Skeletal muscle satellite cell (primary cell): ENCODE results near the gene TRABD.

Experiments used
- H3K27me3 ChIP-seq: 2 replicates; pipeline ENCODE4 v1.7.0; 2013; ENCODE audit warnings: low read length; ENCODE audit not compliant: control insufficient read depth, insufficient read depth
- H3K36me3 ChIP-seq: 2 replicates; pipeline ENCODE4 v1.7.0; 2013; ENCODE audit warnings: mild to moderate bottlenecking, control low read depth, low read length; ENCODE audit not compliant: insufficient read depth
- H3K4me1 ChIP-seq: 2 replicates; pipeline ENCODE4 v1.7.0; 2013; ENCODE audit warnings: low read length; ENCODE audit not compliant: control insufficient read depth, insufficient read depth
- H3K4me2 ChIP-seq: 2 replicates; pipeline ENCODE4 v1.7.0; 2013; ENCODE audit warnings: mild to moderate bottlenecking, low read length
- H3K4me3 ChIP-seq: 2 replicates; pipeline ENCODE4 v1.7.0; 2013; ENCODE audit warnings: low read length
- H3K9ac ChIP-seq: 2 replicates; pipeline ENCODE4 v1.7.0; 2013; ENCODE audit warnings: mild to moderate bottlenecking, low read depth, low read length, moderate library complexity
- H3K9me3 ChIP-seq: replicated peaks from 2 replicates; pipeline ENCODE4 v1.7.0; 2013; ENCODE audit warnings: mild to moderate bottlenecking, control low read depth, low read length

Gene TRABD

GRCh38 chr22:50170453-50171318 lies 15.0 kb upstream of the TRABD start, which contains the start of gene PANX2:
PANX2 (plus strand) TSS chr22:50170731; CDS start chr22:50170731, 0 bp downstream.
- no peaks in the 10 kb centered on the region for H3K4me1 ChIP-seq
- H3K4me3 ChIP-seq: peak within 1 kb of the TSS; percentile 62
- peaks cover 25% of the 10 kb centered on the region for H3K27me3 ChIP-seq
- H3K9ac ChIP-seq: no peak within 1 kb of the TSS
- H3K36me3 ChIP-seq: no peaks in the 10 kb centered on the region
- peak within 1 kb of the TSS; percentile 75 for H3K4me2 ChIP-seq
- no peaks in the 10 kb centered on the region for H3K9me3 ChIP-seq

GRCh38 chr22:50171319-50171964 lies 14.3 kb upstream of the TRABD start:
- H3K4me3 ChIP-seq: no peak overlapping the region

GRCh38 chr22:50171965-50172421 lies 13.7 kb upstream of the TRABD start:
- H3K27me3 ChIP-seq: peaks cover 25% of the 10 kb centered on the region
- H3K9ac ChIP-seq: no peak overlapping the region
- no peak overlapping the region for H3K4me2 ChIP-seq
- H3K36me3 ChIP-seq: no peaks in the 10 kb centered on the region
- no peak overlapping the region for H3K4me3 ChIP-seq
- H3K9me3 ChIP-seq: no peaks in the 10 kb centered on the region
- no peaks in the 10 kb centered on the region for H3K4me1 ChIP-seq

More at GRCh38 chr22:50171319-50171964, 14.3 kb upstream of the TRABD start:
- H3K4me2 ChIP-seq: peak overlapping the region; percentile 75
- H3K9ac ChIP-seq: no peak overlapping the region
- no peaks in the 10 kb centered on the region for H3K36me3 ChIP-seq
- H3K27me3 ChIP-seq: peaks cover 25% of the 10 kb centered on the region
- H3K4me1 ChIP-seq: no peaks in the 10 kb centered on the region
- no peaks in the 10 kb centered on the region for H3K9me3 ChIP-seq

DNA sequence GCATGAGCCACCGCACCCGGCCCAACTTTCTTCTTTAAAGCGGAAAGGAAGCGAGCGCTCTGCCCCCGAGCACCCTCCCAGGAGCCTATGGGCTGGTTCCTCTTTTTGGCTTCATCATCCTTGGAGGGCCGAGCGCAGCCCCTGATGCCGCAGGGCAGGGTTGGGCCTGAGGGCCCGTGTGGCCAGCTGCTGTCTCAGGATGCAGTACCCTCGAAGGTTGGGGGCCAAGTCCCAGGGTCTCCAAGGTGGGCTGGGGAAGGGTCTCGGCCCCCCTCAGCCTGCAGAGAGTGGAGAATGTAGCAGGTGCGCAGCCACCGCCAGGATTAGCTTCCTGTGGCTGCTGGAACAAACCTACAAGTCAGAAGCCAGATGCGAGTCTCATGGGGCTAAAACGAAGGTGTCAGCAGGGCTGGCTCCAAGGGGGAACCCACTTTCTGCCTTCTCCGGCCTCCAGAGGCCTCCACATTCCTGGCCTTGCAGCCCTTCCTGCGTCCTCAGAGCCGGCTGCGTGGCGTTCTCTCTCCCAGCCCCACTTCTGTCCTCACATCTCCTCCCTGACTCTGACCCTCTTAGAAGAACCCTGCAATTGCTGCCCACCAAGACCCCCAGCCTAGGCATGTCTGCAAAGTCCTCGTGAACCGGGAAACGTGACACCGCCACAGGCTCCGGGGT lies 12.3 kb upstream of the TRABD start:
- Histone ChIP-seq H3K9ac (no peak overlapping the region), H3K36me3 (no peaks in the 10 kb centered on the region), H3K4me3 (no peak overlapping the region), H3K4me1 (no peaks in the 10 kb centered on the region), H3K27me3 (peaks cover 22% of the 10 kb centered on the region), H3K4me2 (no peak overlapping the region), H3K9me3 (no peaks in the 10 kb centered on the region)

- H3K4me3 ChIP-seq: no peak overlapping the region
- no peaks in the 10 kb centered on the region for H3K4me1 ChIP-seq
- no peak overlapping the region for H3K4me2 ChIP-seq
- no peaks in the 10 kb centered on the region for H3K36me3 ChIP-seq
- H3K27me3 ChIP-seq: peaks cover 17% of the 10 kb centered on the region
- no peaks in the 10 kb centered on the region for H3K9me3 ChIP-seq
- no peak overlapping the region for H3K9ac ChIP-seq
These were observed 11.7 kb upstream of the TRABD start for GRCh38 chr22:50173983-50174355.

DNA sequence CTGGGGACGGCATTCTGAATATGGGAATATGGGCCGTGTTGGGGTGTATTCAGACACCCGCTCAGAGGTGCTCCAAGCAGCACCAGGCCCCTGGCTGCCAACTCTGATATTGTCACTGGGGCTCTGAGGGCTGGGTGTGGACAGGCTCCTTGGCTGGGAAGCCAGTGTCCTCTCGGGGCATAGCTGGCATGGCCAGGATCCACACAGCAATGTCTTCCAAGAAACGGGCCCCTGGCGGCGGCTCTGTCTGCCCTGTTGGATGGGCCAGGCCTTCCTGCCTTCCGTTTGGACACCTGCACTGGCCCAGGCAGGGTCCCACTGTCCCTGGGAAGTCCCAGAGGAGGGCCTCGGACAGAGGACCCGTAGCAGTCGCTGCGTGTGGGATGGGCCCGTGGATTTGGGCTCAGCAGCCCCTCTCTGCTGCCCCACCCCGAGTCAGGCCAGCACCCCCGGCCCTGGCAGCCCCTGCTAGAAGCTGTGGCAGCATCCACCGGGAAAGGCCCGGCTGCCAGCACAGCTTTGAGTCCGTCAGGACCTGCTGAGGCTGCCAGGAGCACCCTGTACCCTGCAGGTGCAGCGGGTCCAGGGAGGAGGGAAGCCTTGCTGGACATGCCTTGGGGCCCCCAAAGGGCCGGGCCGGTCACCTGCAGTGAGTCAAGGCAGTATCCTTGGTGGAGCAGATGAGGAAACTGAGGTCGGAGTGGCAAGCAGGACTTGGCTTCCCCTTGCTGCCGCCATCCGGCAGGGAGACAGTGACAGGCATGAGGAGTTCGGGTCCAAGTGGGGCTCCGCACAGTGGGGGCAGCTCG lies 11.1 kb upstream of the TRABD start:
- Histone ChIP-seq H3K36me3 (no peaks in the 10 kb centered on the region), H3K4me1 (no peaks in the 10 kb centered on the region), H3K9me3 (no peaks in the 10 kb centered on the region), H3K27me3 (peaks cover 12% of the 10 kb centered on the region), H3K9ac (no peak overlapping the region), H3K4me3 (no peak overlapping the region), H3K4me2 (no peak overlapping the region)

GRCh38 chr22:50175191-50175461 lies 10.6 kb upstream of the TRABD start:
- Histone ChIP-seq H3K27me3 (peaks cover 12% of the 10 kb centered on the region), H3K36me3 (no peaks in the 10 kb centered on the region), H3K9me3 (no peaks in the 10 kb centered on the region), H3K4me1 (no peaks in the 10 kb centered on the region), H3K4me3 (no peak overlapping the region), H3K4me2 (no peak overlapping the region), H3K9ac (no peak overlapping the region)

- Histone ChIP-seq H3K4me1 (no peaks in the 10 kb centered on the region), H3K9ac (no peak overlapping the region), H3K9me3 (no peaks in the 10 kb centered on the region), H3K4me3 (no peak overlapping the region), H3K27me3 (peaks cover 7% of the 10 kb centered on the region), H3K4me2 (no peak overlapping the region), H3K36me3 (no peaks in the 10 kb centered on the region)
These were observed 9.5 kb upstream of the TRABD start for GRCh38 chr22:50175921-50176849.

DNA sequence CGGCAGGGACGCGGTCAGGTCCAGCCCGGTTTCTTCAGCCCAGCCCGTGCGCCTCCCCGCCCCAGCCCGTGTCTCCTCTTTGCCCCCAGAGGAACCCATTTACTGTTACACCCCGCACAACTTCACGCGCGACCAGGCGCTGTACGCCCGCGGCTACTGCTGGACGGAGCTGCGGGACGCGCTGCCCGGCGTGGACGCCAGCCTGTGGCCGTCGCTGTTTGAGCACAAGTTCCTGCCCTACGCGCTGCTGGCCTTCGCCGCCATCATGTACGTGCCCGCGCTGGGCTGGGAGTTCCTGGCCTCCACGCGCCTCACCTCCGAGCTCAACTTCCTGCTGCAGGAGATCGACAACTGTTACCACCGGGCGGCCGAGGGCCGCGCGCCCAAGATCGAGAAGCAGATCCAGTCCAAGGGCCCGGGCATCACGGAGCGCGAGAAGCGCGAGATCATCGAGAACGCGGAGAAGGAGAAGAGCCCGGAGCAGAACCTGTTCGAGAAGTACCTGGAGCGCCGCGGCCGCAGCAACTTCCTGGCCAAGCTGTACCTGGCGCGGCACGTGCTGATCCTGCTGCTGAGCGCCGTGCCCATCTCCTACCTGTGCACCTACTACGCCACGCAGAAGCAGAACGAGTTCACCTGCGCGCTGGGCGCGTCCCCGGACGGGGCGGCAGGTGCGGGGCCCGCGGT lies 8.7 kb upstream of the TRABD start:
- no peaks in the 10 kb centered on the region for H3K36me3 ChIP-seq
- H3K4me1 ChIP-seq: no peaks in the 10 kb centered on the region
- H3K9ac ChIP-seq: no peak overlapping the region
- H3K9me3 ChIP-seq: no peaks in the 10 kb centered on the region
- H3K27me3 ChIP-seq: peaks cover 3% of the 10 kb centered on the region
- H3K4me2 ChIP-seq: no peak overlapping the region
- no peak overlapping the region for H3K4me3 ChIP-seq
